Keratinocyte (primary cell): ENCODE measurements around the gene MRM3.

Source experiments
- EZH2 ChIP-seq: IDR thresholded peaks from one replicate; pipeline ENCODE4 v1.6.1; 2012; ENCODE audit warnings: inconsistent platforms, mild to moderate bottlenecking, low read length, moderate library complexity
- TF ChIP-seq, protein P1 (sequence below), 3 experiments: IDR thresholded peaks in 1 of 3; conservative IDR thresholded peaks in 1 of 3; optimal IDR thresholded peaks in 1 of 3; 2 replicates in 2 of 3; 3 replicates in 1 of 3; pipeline versions ENCODE3 to v1.5.1; 2011; ENCODE audit warnings: low read length in 3 of 3, mild to moderate bottlenecking in 3 of 3, moderate library complexity in 2 of 3, control low read depth in 1 of 3, inconsistent platforms in 1 of 3; ENCODE audit not compliant: insufficient read depth in 2 of 3; ENCODE audit errors: extremely low read depth in 1 of 3

DNA sequence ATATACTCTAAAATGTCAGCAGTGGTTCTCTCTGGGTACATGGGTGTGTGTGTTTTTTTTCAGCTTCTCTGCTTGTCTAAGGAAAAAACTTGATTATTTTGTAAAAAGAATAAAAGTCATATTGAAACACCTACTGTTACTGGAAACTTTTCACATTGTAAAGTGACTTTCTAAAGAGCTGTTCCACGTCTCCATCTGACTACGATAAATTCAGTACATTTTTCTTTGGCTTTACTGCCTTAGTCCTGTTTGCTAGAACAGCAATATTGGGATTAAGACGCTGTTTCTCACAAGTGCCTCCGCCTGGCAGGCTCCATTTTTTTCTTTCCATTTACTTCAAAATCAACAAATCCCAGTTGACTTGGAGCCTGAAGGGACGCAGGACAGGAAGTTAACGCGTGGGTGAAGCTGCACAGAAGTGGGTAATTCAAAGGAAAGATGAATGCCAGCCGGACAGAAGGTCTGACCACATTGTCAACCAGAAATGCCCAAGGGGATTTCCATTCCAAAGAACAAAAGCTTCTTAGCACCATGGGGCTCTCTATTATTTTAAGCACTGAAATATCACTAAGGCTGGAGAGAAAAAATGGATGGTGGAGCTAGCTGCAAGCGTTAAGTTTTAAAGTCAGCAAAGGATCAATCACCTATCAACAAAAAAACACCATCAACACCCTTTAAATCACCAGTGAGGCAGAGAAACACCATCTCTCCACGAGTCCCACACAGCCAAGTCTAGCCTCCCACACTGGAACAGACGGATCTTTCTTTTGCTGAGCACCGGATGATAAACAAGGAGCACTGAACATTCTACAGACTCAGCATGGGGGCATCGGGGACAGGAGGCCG lies 8.5 kb upstream of the MRM3 start:
- TF ChIP-seq, protein P1, sequence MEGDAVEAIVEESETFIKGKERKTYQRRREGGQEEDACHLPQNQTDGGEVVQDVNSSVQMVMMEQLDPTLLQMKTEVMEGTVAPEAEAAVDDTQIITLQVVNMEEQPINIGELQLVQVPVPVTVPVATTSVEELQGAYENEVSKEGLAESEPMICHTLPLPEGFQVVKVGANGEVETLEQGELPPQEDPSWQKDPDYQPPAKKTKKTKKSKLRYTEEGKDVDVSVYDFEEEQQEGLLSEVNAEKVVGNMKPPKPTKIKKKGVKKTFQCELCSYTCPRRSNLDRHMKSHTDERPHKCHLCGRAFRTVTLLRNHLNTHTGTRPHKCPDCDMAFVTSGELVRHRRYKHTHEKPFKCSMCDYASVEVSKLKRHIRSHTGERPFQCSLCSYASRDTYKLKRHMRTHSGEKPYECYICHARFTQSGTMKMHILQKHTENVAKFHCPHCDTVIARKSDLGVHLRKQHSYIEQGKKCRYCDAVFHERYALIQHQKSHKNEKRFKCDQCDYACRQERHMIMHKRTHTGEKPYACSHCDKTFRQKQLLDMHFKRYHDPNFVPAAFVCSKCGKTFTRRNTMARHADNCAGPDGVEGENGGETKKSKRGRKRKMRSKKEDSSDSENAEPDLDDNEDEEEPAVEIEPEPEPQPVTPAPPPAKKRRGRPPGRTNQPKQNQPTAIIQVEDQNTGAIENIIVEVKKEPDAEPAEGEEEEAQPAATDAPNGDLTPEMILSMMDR (optimal IDR thresholded peaks at IDR 0.05 in 1 of 3, IDR thresholded peaks at IDR 0.05 in 1 of 3, conservative IDR thresholded peaks at IDR 0.05 in 1 of 3; ENCODE audit: extremely low read depth in 1 of 3, insufficient read depth in 2 of 3, low read length in 3 of 3): no peak
- no peak for TF ChIP-seq EZH2
